ENCODE results near the gene WBP2. TPM values are rescaled to one million over a fixed set of nuclear protein-coding genes. Genes with fewer than 3 reads are reported as not detected.
"Not testable (repeated sequence)": the region's sequence is repeated elsewhere in the genome, so short reads cannot be mapped to it uniquely, and the experiment has no call there.

Gene WBP2
- total RNA-seq, 1 experiment from 2014 or later, result 55.7 TPM

GRCh38 chr17:75873587-75874322, 18.6 kb upstream of the WBP2 start:
- no TSS peak for BruUV-seq (replicated peaks)
- no peak for DNase-seq (ENCODE audit: unreplicated experiment)
- POLR2A ChIA-PET, result interaction anchor here (0.6 to 2.7 kb wide), 8 partner anchors 12 to 205 kb away, joined by 3 to 32 read pairs (median 5); partner anchors contain the start of genes MRPL38 and WBP2
- Mint-ChIP-seq H3K27me3 (ENCODE audit: insufficient read depth, unreplicated experiment) (no peaks in the 10 kb centered on the region), H3K27ac (ENCODE audit: low read depth, unreplicated experiment) (peak overlapping the region; percentile 78), H3K4me3 (ENCODE audit: unreplicated experiment) (no peak overlapping the region), H3K36me3 (ENCODE audit: insufficient read depth, unreplicated experiment) (peaks cover 34% of the 10 kb centered on the region), H3K4me1 (ENCODE audit: insufficient read depth, unreplicated experiment) (peaks cover 32% of the 10 kb centered on the region), H3K9me3 (ENCODE audit: unreplicated experiment) (no peaks in the 10 kb centered on the region)
- intact Hi-C loops (cut with micrococcal nuclease), result no loop called here
- TF ChIP-seq, protein P1, sequence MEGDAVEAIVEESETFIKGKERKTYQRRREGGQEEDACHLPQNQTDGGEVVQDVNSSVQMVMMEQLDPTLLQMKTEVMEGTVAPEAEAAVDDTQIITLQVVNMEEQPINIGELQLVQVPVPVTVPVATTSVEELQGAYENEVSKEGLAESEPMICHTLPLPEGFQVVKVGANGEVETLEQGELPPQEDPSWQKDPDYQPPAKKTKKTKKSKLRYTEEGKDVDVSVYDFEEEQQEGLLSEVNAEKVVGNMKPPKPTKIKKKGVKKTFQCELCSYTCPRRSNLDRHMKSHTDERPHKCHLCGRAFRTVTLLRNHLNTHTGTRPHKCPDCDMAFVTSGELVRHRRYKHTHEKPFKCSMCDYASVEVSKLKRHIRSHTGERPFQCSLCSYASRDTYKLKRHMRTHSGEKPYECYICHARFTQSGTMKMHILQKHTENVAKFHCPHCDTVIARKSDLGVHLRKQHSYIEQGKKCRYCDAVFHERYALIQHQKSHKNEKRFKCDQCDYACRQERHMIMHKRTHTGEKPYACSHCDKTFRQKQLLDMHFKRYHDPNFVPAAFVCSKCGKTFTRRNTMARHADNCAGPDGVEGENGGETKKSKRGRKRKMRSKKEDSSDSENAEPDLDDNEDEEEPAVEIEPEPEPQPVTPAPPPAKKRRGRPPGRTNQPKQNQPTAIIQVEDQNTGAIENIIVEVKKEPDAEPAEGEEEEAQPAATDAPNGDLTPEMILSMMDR (IDR thresholded peaks at IDR 0.05; ENCODE audit: unreplicated experiment), result no peak
- CTCF ChIA-PET, result interaction anchor here (0.6 to 1.5 kb wide), 3 partner anchors 12 to 356 kb away, joined by 3 to 6 read pairs (median 4); no protein-coding TSS in a partner anchor

DNA sequence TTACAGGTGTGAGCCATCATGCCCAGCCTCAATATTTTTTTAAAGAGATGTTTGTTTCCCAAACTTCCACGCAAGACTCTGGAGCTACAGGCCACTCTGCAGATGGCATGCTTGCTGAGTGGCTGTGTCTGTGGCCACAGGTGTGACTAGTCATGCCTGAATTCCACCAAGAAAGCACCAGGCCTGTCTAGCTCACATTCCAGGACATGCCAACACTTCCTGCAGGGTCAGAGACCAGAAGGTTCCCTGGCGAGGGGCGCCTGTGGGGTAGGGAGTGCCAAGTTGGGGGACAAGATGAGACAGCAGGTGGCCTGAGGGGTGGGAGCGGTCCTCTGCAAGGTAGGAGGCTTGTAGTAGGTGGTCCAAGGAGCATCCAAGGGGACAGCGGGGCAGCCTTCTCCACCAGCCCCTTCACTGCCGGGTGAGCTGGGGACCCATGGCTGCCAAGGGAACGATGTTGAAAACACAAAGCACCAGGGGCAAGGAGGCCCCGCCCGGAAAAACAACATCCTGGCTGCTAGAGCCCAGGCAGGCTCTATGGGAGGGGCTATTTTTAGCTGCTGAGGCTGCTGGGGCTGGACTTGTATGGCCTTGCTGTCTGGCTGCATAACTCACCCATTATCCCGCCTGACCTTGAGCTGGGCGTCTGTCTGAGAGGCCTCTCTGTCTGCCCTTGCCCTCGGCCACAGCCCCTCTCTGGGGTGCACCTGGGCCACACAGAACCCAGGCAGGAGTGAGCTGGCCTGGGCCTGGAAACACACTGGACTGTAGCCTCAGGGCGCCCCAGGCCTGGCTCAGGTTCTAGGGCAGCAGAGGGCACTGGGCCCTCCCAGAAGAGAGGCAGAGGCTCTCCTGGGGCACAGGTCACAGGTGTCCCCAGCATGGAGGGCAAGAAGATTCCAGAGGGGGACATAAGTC, 17.6 kb upstream of the WBP2 start:
- intact Hi-C loops (cut with micrococcal nuclease), result no loop called here
- Mint-ChIP-seq H3K9me3 (ENCODE audit: unreplicated experiment) (no peaks in the 10 kb centered on the region), H3K27ac (ENCODE audit: low read depth, unreplicated experiment) (peak overlapping the region; percentile 78), H3K27me3 (ENCODE audit: insufficient read depth, unreplicated experiment) (no peaks in the 10 kb centered on the region), H3K36me3 (ENCODE audit: insufficient read depth, unreplicated experiment) (peaks cover 34% of the 10 kb centered on the region), H3K4me1 (ENCODE audit: insufficient read depth, unreplicated experiment) (peaks cover 33% of the 10 kb centered on the region), H3K4me3 (ENCODE audit: unreplicated experiment) (no peak overlapping the region)
- CTCF ChIA-PET, result interaction anchor here (0.5 to 1.5 kb wide), 4 partner anchors 11 to 80 kb away, joined by 3 to 4 read pairs (median 4); no protein-coding TSS in a partner anchor
- POLR2A ChIA-PET, result interaction anchor here (0.6 to 2.7 kb wide), 17 partner anchors 9 to 576 kb away, joined by 3 to 32 read pairs (median 3); partner anchors contain the start of genes MRPL38, TRIM65 and WBP2
- DNase-seq (ENCODE audit: unreplicated experiment), result peak; percentile 78
- BruUV-seq (replicated peaks), result no TSS peak
- TF ChIP-seq, protein P1 (IDR thresholded peaks at IDR 0.05; ENCODE audit: unreplicated experiment), result no peak

DNA sequence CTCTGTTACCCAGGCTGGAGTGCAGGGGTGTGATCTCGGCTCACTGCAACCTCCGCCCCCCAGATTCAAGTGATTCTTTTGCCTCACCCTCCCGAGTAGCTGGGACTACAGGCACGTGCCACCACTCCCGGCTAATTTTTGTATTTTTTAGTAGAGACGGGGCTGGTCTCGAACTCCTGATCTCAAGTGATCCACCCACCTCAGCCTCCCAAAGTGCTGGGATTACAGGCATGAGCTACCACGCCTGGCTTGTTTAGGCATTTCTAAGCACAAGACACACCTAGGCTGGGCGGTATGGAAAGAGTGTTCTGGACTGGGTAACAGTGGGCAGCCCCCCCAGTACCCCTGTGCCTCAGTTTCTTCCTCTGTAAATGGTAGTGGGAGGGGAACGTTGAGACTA, 15.1 kb upstream of the WBP2 start:
- H3K9me3 Mint-ChIP-seq (ENCODE audit: unreplicated experiment); H3K4me3 Mint-ChIP-seq (ENCODE audit: unreplicated experiment); DNase-seq (ENCODE audit: unreplicated experiment); H3K27me3 Mint-ChIP-seq (ENCODE audit: insufficient read depth, unreplicated experiment); BruUV-seq (replicated peaks); intact Hi-C loops (cut with micrococcal nuclease): not testable (repeated sequence)
- ChIA-PET CTCF (interaction anchor here (0.6 to 1.0 kb wide), 2 partner anchors 9 to 40 kb away, joined by 4 to 7 read pairs; no protein-coding TSS in a partner anchor), POLR2A (interaction anchor here (1.0 to 4.6 kb wide), 3 partner anchors 10 to 86 kb away, joined by 3 to 30 read pairs (median 4); partner anchors contain the start of gene WBP2)
- H3K36me3 Mint-ChIP-seq (ENCODE audit: insufficient read depth, unreplicated experiment), result peaks cover 18% of the 10 kb centered on the region
- peaks cover 20% of the 10 kb centered on the region for H3K4me1 Mint-ChIP-seq (ENCODE audit: insufficient read depth, unreplicated experiment)
- H3K27ac Mint-ChIP-seq (ENCODE audit: low read depth, unreplicated experiment), result peak overlapping the region; percentile 81

GRCh38 chr17:75869282-75870141, 14.4 kb upstream of the WBP2 start:
- Mint-ChIP-seq H3K4me1 (ENCODE audit: insufficient read depth, unreplicated experiment) (peaks cover 20% of the 10 kb centered on the region), H3K36me3 (ENCODE audit: insufficient read depth, unreplicated experiment) (peaks cover 17% of the 10 kb centered on the region), H3K27ac (ENCODE audit: low read depth, unreplicated experiment) (peak overlapping the region; percentile 81), H3K9me3 (ENCODE audit: unreplicated experiment) (no peaks in the 10 kb centered on the region), H3K27me3 (ENCODE audit: insufficient read depth, unreplicated experiment) (no peaks in the 10 kb centered on the region), H3K4me3 (ENCODE audit: unreplicated experiment) (peak overlapping the region; percentile 35)
- no TSS peak for BruUV-seq (replicated peaks)
- intact Hi-C loops (cut with micrococcal nuclease), result no loop called here
- POLR2A ChIA-PET, result interaction anchor here (0.5 to 4.6 kb wide), 4 partner anchors 10 to 86 kb away, joined by 3 to 30 read pairs (median 4); partner anchors contain the start of gene WBP2
- TF ChIP-seq, protein P1 (IDR thresholded peaks at IDR 0.05; ENCODE audit: unreplicated experiment), result no peak
- DNase-seq (ENCODE audit: unreplicated experiment), result peak; percentile 70
- CTCF ChIA-PET, result interaction anchor here (1.0 kb wide), 1 partner anchor 8 kb away, joined by 7 read pairs; no protein-coding TSS in a partner anchor

DNA sequence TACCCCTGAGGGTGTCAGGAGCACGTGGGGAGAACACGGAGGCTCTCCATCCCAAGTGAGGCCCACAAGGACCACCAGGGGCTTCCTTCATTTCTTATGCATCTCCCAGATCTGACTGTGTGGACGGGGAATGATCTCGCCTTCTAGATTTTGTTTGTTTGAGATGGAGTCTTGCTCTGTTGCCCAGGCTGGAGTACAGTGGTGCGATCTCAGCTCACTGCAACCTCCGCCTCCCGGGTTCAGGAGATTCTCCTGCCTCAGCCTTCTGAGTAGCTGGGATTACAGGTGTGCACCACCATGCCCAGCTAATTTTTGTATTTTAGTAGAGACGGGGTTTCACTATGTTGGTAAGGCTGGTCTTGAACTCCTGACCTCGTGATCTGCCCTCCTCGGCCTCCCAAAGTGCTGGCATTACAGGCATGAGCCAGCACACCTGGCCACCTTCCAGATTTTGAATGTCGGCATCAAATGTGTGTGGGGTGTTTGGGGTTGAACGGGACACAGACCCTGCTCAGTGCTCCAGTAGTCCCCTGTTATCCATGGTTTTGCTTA, 13.7 kb upstream of the WBP2 start:
- BruUV-seq (replicated peaks); intact Hi-C loops (cut with micrococcal nuclease); H3K27me3 Mint-ChIP-seq (ENCODE audit: insufficient read depth, unreplicated experiment); H3K4me3 Mint-ChIP-seq (ENCODE audit: unreplicated experiment); H3K9me3 Mint-ChIP-seq (ENCODE audit: unreplicated experiment); CTCF ChIA-PET; DNase-seq (ENCODE audit: unreplicated experiment): not testable (repeated sequence)
- peak overlapping the region; percentile 81 for H3K27ac Mint-ChIP-seq (ENCODE audit: low read depth, unreplicated experiment)
- POLR2A ChIA-PET, result interaction anchor here (0.5 to 4.6 kb wide), 6 partner anchors 8 to 629 kb away, joined by 3 to 30 read pairs (median 4); partner anchors contain the start of gene WBP2
- peaks cover 13% of the 10 kb centered on the region for H3K36me3 Mint-ChIP-seq (ENCODE audit: insufficient read depth, unreplicated experiment)
- H3K4me1 Mint-ChIP-seq (ENCODE audit: insufficient read depth, unreplicated experiment), result peaks cover 20% of the 10 kb centered on the region
